ENCODE data around the gene MAP3K7CL.

The MAP3K7CL gene

GRCh38 chr21:29168891-29169315 lies 38.5 kb downstream of the MAP3K7CL start:
- peak; percentile 57 to 69 for DNase-seq

- DNase-seq = no peak
Observed at GRCh38 chr21:29170944-29171343, 40.5 kb downstream of the MAP3K7CL start.

GRCh38 chr21:29172282-29172681 lies 41.8 kb downstream of the MAP3K7CL start:
- DNase-seq = peak; percentile 80 to 82

GRCh38 chr21:29174607-29175013 lies 44.2 kb downstream of the MAP3K7CL start:
- DNase-seq = no peak

GRCh38 chr21:29175408-29176134 lies 45.1 kb downstream of the MAP3K7CL start:
- DNase-seq = no peak

- no peak for DNase-seq
Observed at GRCh38 chr21:29176471-29177120, 46.2 kb downstream of the MAP3K7CL start.

GRCh38 chr21:29177800-29178199 lies 47.4 kb downstream of the MAP3K7CL start:
- no peak for DNase-seq

- DNase-seq = peak in 1 of 2 donors; percentile 58
Observed at GRCh38 chr21:29178926-29179325, 48.5 kb downstream of the MAP3K7CL start.

- DNase-seq = no peak
Observed at GRCh38 chr21:29179503-29179902, 49.1 kb downstream of the MAP3K7CL start.

GRCh38 chr21:29181799-29182470 lies 51.5 kb downstream of the MAP3K7CL start:
- DNase-seq = peak; percentile 64 to 66

GRCh38 chr21:29182691-29183092 lies 52.2 kb downstream of the MAP3K7CL start:
- no peak for DNase-seq

GRCh38 chr21:29184037-29184436 lies 53.6 kb downstream of the MAP3K7CL start:
- peak; percentile 86 for DNase-seq

- no peak for DNase-seq
Observed at GRCh38 chr21:29185172-29185571, 54.7 kb downstream of the MAP3K7CL start.

- no peak for DNase-seq
Observed at GRCh38 chr21:29185633-29186032, 55.2 kb downstream of the MAP3K7CL start.

GRCh38 chr21:29186246-29186645 lies 55.8 kb downstream of the MAP3K7CL start:
- no peak for DNase-seq

GRCh38 chr21:29187944-29188343 lies 57.5 kb downstream of the MAP3K7CL start:
- no peak for DNase-seq

GRCh38 chr21:29189353-29189752 lies 58.9 kb downstream of the MAP3K7CL start:
- DNase-seq = no peak

- peak; percentile 73 to 84 for DNase-seq
Observed at GRCh38 chr21:29190923-29191331, 60.5 kb downstream of the MAP3K7CL start.

GRCh38 chr21:29193072-29193471 lies 62.6 kb downstream of the MAP3K7CL start:
- DNase-seq = peak; percentile 26 to 40

- peak; percentile 42 to 79 for DNase-seq
Observed at GRCh38 chr21:29193901-29194300, 63.5 kb downstream of the MAP3K7CL start.

- no peak for DNase-seq
Observed at GRCh38 chr21:29194342-29194741, 63.9 kb downstream of the MAP3K7CL start.

- DNase-seq = peak in 1 of 2 donors; percentile 21
Observed at GRCh38 chr21:29194847-29195246, 64.4 kb downstream of the MAP3K7CL start.

GRCh38 chr21:29195981-29196669 lies 65.7 kb downstream of the MAP3K7CL start:
- DNase-seq = peak; percentile 97 to 98

Measured in inflammatory macrophage (primary cell).